RWPE1 (cell line): ENCODE data around the gene CRK.
"Not testable (repeated sequence)": the region's sequence is repeated elsewhere in the genome, so short reads cannot be mapped to it uniquely, and the experiment has no call there.

Experiments
- CTCF ChIA-PET: fragments of 350-600 bp; sonication (Branson Sonifier 250); formaldehyde crosslinking; extraction: SDS; loops from one replicate; lab custom pipeline; 2021; lab: Yijun Ruan, JAX
- POLR2A ChIA-PET: fragments of 400-600 bp; formaldehyde crosslinking; extraction: SDS; loops from one replicate; lab custom pipeline; 2020; ENCODE audit warnings: antibody characterized with exemption; ENCODE audit not compliant: low non-redundant PET; lab: Yijun Ruan, JAX
- DNase-seq: peaks from one replicate; pipeline ENCODE4 v3.0.0; 2012; ENCODE audit warnings: low spot score
- H3K27ac ChIP-seq: fragments of 450-650 bp; 2 replicates; pipeline ENCODE4 v1.5.1; 2017
- TF ChIP-seq, protein P1 (sequence below): fragments of 450-650 bp; conservative IDR thresholded peaks from 2 replicates; pipeline ENCODE4 v1.5.1; 2017; ENCODE audit warnings: low read depth, mild to moderate bottlenecking

CRK gene

DNA sequence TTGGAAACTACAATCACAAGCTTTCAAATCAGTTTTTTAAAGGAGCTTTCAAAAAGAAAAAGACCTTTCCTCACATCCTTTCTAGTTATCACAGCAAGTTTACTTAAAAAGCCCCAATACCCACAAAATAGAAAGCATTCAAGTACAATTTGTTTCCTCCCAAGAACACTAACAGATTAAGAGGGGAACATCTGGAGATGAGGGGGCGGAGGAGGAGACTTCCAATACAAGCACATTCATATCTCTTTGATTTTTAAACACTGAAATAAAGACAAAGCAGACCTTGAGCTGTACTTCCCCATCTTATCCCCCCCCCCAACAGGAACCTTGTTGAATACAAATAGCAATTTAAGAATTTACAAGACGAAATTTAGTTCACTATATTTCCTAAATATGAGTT, 58.0 kb downstream of the CRK start:
- POLR2A ChIA-PET, result no interaction called here

DNA sequence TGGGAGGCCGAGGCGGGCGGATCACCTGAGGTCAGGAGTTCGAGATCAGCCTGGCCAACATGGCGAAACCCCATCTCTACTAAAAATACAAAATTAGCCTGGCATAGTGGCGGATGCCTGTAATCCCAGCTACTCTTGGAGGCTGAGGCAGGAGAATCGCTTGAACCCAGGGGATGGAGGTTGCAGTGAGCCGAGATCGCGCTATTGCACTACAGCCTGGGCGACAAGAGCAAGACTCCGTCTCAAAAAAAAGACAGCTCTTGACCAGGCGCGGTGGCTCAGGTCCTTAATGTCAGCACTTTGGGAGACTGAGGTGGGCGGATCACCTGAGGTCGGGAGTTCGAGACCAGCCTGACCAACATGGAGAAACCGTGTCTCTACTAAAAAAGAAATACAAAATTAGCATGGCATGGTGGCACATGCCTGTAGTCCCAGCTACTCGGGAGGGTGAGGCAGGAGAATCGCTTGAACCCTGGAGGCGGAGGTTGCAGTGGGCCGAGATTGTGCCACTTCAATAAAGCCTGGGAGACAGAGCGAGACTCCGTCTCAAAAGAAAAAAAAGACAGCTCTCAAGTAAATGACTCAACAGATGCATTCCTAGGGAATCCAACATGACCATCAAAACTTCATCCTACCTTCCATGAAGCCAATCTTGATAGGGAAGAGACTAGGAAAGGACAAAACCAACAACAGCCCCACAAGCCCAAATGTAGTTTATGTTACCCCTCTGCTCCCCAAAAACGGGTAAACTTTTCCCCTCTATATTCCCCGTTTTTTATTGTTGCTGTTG, 60.0 kb downstream of the CRK start:
- peak overlapping the region; percentile 30 for H3K27ac ChIP-seq
- DNase-seq, POLR2A ChIA-PET: not testable (repeated sequence)
- CTCF ChIA-PET, result interaction anchor here (0.5 kb wide), 1 partner anchor 30 kb away, joined by 3 read pairs; no protein-coding TSS in a partner anchor

More for the DNA sequence above, 58.0 kb downstream of the CRK start:
- no peak overlapping the region for H3K27ac ChIP-seq
- TF ChIP-seq, protein P1, sequence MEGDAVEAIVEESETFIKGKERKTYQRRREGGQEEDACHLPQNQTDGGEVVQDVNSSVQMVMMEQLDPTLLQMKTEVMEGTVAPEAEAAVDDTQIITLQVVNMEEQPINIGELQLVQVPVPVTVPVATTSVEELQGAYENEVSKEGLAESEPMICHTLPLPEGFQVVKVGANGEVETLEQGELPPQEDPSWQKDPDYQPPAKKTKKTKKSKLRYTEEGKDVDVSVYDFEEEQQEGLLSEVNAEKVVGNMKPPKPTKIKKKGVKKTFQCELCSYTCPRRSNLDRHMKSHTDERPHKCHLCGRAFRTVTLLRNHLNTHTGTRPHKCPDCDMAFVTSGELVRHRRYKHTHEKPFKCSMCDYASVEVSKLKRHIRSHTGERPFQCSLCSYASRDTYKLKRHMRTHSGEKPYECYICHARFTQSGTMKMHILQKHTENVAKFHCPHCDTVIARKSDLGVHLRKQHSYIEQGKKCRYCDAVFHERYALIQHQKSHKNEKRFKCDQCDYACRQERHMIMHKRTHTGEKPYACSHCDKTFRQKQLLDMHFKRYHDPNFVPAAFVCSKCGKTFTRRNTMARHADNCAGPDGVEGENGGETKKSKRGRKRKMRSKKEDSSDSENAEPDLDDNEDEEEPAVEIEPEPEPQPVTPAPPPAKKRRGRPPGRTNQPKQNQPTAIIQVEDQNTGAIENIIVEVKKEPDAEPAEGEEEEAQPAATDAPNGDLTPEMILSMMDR, result no peak
- DNase-seq, result no peak
- CTCF ChIA-PET, result interaction anchor here (1.4 kb wide), 1 partner anchor 33 kb away, joined by 8 read pairs; no protein-coding TSS in a partner anchor

DNA sequence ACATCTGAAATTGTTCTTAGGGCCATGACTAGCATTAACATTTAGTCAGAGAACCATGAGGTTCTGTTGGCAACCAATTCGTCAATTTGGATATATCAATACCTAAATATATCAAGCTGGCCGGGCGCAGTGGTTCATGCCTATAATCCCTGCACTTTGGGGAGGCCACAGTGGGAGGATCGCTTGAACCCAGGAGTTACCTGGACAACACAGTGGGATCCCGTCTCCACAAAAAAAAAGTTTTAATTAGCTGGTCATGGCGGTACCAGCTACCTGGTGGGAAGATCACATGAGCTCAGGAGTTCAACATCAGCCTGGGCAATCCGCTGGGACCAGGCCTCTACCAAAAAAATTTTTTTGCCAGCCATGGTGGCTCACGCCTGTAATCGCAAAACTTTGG, 64.5 kb downstream of the CRK start:
- CTCF ChIA-PET, result interaction anchor here (0.9 to 2.0 kb wide), 2 partner anchors 12 to 26 kb away, joined by 3 to 7 read pairs; no protein-coding TSS in a partner anchor
- POLR2A ChIA-PET, result no interaction called here
- 0 out of 2 replicates have a peak overlapping the region, but pooled peaks have one; percentile 0 for H3K27ac ChIP-seq
- DNase-seq, result no peak
- TF ChIP-seq, protein P1, result no peak

DNA sequence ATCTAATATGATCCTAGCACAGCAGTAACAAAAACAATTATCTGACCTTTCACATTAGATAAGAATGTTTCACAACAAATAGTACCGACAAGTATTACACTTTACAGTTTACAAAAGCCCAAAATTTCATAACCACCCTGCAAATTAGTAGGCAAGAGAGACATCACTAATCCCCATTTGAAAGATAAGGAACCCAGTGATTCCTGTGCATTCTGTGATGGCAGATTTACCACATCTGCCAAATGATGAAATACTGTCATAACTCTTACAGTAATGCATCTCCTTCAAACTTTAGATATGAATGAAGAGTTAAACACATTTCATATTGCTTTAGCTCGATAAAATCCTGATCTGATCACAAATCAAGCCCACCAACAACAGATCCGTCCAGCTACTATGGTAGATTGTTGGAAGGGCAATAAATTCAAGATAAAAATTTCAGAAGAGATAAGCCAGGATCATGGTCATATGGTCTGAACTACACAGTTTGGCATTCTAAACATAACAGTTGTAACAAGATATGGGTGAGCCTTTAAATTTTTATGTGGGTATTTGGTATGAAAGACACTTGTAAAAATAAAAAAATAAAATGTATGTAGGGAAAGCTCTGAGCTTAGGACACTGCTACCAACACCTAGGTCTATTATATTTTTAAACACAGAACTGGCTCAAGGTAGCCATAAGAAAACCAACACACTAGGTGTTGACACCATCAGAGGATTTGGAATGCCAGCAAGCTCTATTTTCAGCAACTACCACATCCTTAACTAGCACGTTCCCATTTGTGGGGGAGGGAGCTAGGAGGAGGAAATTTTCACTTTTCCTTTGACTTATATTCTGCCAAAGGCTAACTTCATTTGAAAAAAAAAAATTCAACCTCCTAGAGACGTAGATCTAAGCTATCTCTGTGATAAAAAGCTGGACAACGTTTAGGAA, 65.3 kb downstream of the CRK start:
- TF ChIP-seq, protein P1, result no peak
- H3K27ac ChIP-seq, result no peak overlapping the region
- POLR2A ChIA-PET, result interaction anchor here (0.6 kb wide), 1 partner anchor 11 kb away, joined by 3 read pairs; no protein-coding TSS in a partner anchor
- DNase-seq, result no peak
- CTCF ChIA-PET, result interaction anchor here (0.9 to 2.0 kb wide), 2 partner anchors 11 to 25 kb away, joined by 3 to 7 read pairs; no protein-coding TSS in a partner anchor

DNA sequence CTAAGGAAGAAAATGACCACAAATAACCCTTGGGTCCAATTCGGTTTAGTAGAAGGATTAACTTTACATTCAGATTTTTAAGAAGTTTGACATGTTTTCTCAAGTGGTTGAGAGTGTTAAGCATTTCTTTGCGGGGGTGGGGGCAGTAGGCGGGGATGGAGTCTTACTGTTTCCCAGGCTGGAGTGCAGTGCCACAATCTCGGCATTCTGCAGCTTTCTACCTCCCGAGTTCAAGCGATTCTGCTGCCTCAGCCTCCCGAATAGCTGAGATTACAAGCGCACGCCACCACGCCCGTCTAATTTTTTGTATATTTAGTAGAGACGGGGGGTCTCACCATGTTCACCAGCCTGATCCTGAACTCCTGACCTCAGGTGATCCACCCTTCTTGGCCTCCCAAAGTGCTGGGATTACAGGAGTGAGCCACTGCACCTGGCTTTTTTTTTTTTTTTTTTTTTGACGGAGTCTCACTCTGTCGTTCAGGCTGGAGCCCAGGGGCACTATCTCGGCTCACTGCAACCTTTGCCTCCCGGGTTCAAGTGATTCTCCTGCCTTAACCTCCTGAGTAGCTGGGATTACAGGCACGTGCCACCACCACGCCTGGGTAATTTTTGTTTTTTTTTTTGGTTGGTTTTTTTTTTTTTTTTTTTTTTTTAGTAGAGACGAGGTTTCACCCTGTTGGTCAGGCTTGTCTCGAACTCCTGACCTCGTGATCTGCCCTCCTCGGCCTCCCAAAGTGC, 68.4 kb downstream of the CRK start:
- CTCF ChIA-PET, result interaction anchor here (0.6 to 1.0 kb wide), 3 partner anchors 17 to 26 kb away, joined by 3 to 4 read pairs (median 3); no protein-coding TSS in a partner anchor
- DNase-seq, POLR2A ChIA-PET: not testable (repeated sequence)
- peak overlapping the region; percentile 33; the same call in 1 of the 2 replicates for H3K27ac ChIP-seq

DNA sequence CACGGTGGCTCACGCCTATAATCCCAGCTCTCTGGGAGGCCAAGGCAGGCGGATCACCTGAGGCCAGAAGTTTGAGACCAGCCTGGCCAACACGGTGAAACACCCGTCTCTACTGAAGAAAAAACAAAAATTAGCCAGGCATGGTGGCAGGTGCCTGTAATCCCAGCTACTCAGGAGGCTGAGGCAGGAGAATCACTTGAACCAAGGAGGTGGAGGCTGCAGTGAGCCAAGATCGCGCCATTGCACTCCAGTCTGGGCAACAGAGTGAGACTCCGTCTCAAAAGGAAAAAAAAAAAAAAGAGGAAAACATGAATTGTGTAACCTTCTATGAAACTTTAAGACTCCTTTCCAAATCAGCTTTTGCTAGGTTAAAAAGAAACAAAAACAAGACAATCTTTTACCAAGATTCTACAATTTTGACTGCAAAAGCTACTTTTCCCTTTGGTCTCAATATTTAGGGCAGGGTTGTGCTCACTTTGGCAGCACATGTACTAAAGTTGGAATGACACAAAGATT, 69.3 kb downstream of the CRK start:
- DNase-seq, POLR2A ChIA-PET: not testable (repeated sequence)
- CTCF ChIA-PET, result interaction anchor here (0.8 to 1.4 kb wide), 3 partner anchors 21 to 25 kb away, joined by 3 to 4 read pairs (median 3); no protein-coding TSS in a partner anchor
- 0 out of 2 replicates have a peak overlapping the region, but pooled peaks have one; percentile 20 for H3K27ac ChIP-seq

DNA sequence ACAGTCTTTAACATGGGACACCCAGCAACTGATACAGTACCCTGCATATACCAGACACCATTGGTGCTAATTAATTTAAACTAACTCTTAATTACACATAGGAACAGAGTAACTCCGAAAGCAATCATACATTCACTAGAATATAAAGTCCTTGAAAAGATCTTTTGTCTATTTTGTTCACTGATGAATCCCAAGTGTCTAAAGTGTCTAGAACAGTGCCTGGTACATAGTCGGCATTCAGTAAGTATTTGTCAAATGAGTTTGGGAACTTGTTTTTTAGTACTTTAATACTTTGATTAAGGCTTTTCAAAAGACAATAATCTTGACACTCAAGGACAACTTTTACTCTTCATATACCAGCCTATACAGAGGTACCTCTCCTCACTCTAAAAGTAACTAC, 69.8 kb downstream of the CRK start:
- DNase-seq, result no peak
- ChIA-PET POLR2A (no interaction called here), CTCF (interaction anchor here (1.4 kb wide), 1 partner anchor 21 kb away, joined by 4 read pairs; no protein-coding TSS in a partner anchor)
- 0 out of 2 replicates have a peak overlapping the region, but pooled peaks have one; percentile 20 for H3K27ac ChIP-seq
- TF ChIP-seq, protein P1, result no peak
